ENCODE measurements around the gene UBE2E3.

- TF ChIP-seq, protein P1, sequence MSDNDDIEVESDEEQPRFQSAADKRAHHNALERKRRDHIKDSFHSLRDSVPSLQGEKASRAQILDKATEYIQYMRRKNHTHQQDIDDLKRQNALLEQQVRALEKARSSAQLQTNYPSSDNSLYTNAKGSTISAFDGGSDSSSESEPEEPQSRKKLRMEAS (IDR thresholded peaks at IDR 0.05; ENCODE audit: low read depth, low read length) = no peak
- TF ChIP-seq, protein P2, sequence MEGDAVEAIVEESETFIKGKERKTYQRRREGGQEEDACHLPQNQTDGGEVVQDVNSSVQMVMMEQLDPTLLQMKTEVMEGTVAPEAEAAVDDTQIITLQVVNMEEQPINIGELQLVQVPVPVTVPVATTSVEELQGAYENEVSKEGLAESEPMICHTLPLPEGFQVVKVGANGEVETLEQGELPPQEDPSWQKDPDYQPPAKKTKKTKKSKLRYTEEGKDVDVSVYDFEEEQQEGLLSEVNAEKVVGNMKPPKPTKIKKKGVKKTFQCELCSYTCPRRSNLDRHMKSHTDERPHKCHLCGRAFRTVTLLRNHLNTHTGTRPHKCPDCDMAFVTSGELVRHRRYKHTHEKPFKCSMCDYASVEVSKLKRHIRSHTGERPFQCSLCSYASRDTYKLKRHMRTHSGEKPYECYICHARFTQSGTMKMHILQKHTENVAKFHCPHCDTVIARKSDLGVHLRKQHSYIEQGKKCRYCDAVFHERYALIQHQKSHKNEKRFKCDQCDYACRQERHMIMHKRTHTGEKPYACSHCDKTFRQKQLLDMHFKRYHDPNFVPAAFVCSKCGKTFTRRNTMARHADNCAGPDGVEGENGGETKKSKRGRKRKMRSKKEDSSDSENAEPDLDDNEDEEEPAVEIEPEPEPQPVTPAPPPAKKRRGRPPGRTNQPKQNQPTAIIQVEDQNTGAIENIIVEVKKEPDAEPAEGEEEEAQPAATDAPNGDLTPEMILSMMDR (IDR thresholded peaks at IDR 0.05; ENCODE audit: low read depth, low read length) = no peak
- TF ChIP-seq POLR2A (IDR thresholded peaks at IDR 0.05; ENCODE audit: extremely low read depth, insufficient read length) = no peak
These were observed 45.5 kb upstream of the UBE2E3 start for GRCh38 chr2:180934911-180935310.

Data from NB4 (cell line).